Stomach (tissue), 9 donors: ENCODE data around the gene GPR42. TPM values are rescaled to one million over a fixed set of nuclear protein-coding genes. Genes with fewer than 3 reads are reported as not detected.

Experiments used
- DNase-seq, 2 donors: peaks; one replicate each; pipeline versions ENCODE4 v3.0.0 to v3.0.0-alpha.2; 2013 to 2019
- H3K27ac ChIP-seq, 5 donors: fragments of 200-600 bp in 4 of 5; sonication (generic) in 4 of 5; one replicate each; pipeline ENCODE4 v1.5.1; 2013 to 2019; ENCODE audit warnings: mild to moderate bottlenecking in 1 of 5, moderate library complexity in 1 of 5
- H3K27me3 ChIP-seq, 3 donors: fragments of 200-600 bp; sonication (generic); one replicate each; pipeline ENCODE4 v1.5.1; 2017 to 2019; ENCODE audit warnings: mixed run types in 1 of 3
- H3K36me3 ChIP-seq, 4 donors: fragments of 200-600 bp; sonication (generic); 1 replicate in 3 of 4; 2 replicates in 1 of 4; pipeline ENCODE4 v1.5.1; 2016 to 2019
- H3K4me1 ChIP-seq, 4 donors: fragments of 200-600 bp; sonication (generic); one replicate each; pipeline ENCODE4 v1.5.1; 2016 to 2019
- H3K4me3 ChIP-seq, 4 donors: fragments of 200-600 bp; sonication (generic) in 3 of 4; one replicate each; pipeline ENCODE4 v1.5.1; 2016 to 2019; ENCODE audit warnings: mild to moderate bottlenecking in 1 of 4
- H3K9me3 ChIP-seq, 4 donors: fragments of 200-600 bp; sonication (generic); one replicate each; pipeline ENCODE4 v1.5.1; 2016 to 2019
- CTCF ChIP-seq, 7 experiments: fragments of 450-650 bp in 4 of 7; fragments of 200-600 bp in 3 of 7; sonication (generic) in 3 of 7; IDR thresholded peaks; one replicate each; pipeline ENCODE4 v1.5.1; 2016 to 2019; ENCODE audit warnings: antibody characterized with exemption in 7 of 7, control low read depth in 2 of 7, mild to moderate bottlenecking in 1 of 7
- EP300 ChIP-seq: sonication (generic); formaldehyde crosslinking; IDR thresholded peaks from one replicate; pipeline ENCODE4 v1.6.1; 2017; ENCODE audit warnings: antibody characterized with exemption
- POLR2A ChIP-seq, 4 donors: fragments of 450-650 bp; IDR thresholded peaks; one replicate each; pipeline ENCODE4 v1.6.1; 2016; ENCODE audit warnings: antibody characterized with exemption in 4 of 4, control low read depth in 2 of 4, mild to moderate bottlenecking in 1 of 4, moderate library complexity in 1 of 4
- POLR2AphosphoS5 ChIP-seq, 3 donors: sonication (generic); formaldehyde crosslinking; IDR thresholded peaks; one replicate each; pipeline ENCODE4 v1.6.1; 2016; ENCODE audit warnings: antibody characterized with exemption in 3 of 3
- WGBS, 5 donors: extraction: QIAGEN DNeasy Blood & Tissue Kit in 3 of 5; methylation state at CpG; one replicate each; pipeline versions ENCODE4 v1.1.5 to v1.1.7; 2013 to 2018; 5-methylcytosine and 5-hydroxymethylcytosine counted together
- intact Hi-C: fragments of 100-400 bp; cut with DNase I; formaldehyde crosslinking; loops from one replicate; pipeline ENCODE4 v1.15.1; 2023; ENCODE audit warnings: low total_unique reads
- polyA plus RNA-seq, 3 donors: library from polyadenylated mRNA; stranded (reverse); fragments of 200-250 nt; gene quantifications; one replicate each; pipeline ENCODE4 v1.2.3, GENCODE V29; 2013
- total RNA-seq, 5 donors: library from RNA; depleted of rRNA; stranded (reverse); fragments of >200 nt; gene quantifications; one replicate each; pipeline versions ENCODE4 v1.1.0 to v1.2.3, GENCODE V29; 2014 to 2016
- donor health status: healthy with polysubstance abuse.
- donor health status: Bipolar disorder and iron deficiency.
- donor health status: healthy.

Gene GPR42
- total and polyA plus RNA-seq, 8 donors = 0.19 TPM; not detected in 7

DNA sequence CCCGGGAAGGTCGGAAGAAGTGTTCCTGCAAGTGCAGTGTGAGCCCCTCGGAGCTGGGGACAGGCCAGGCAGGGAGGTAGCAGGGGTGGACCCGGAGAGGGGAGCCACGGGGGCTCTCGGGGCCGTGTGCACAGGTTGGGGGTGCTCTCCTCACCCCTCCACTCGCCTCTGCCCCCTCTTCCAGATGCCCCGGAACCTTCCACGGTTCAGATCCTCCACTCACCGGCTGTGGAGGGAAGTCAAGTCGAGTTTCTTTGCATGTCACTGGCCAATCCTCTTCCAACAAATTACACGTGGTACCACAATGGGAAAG lies 32.9 kb upstream of the GPR42 start:
- no peak for DNase-seq
- TF ChIP-seq EP300 (no peak), CTCF (IDR thresholded peaks at IDR 0.05) (no peak), POLR2A (IDR thresholded peaks at IDR 0.05) (no peak), POLR2AphosphoS5 (IDR thresholded peaks at IDR 0.05) (no peak)
- no peaks in the 10 kb centered on the region for H3K36me3 ChIP-seq
- H3K27ac ChIP-seq = no peak overlapping the region
- no peaks in the 10 kb centered on the region for H3K4me1 ChIP-seq
- WGBS, 5 donors = 74 to 82% (median 80%) methylated on average over 13 of the region's 13 CpGs
- no peak overlapping the region for H3K4me3 ChIP-seq
- H3K9me3 ChIP-seq = no peaks in the 10 kb centered on the region
- H3K27me3 ChIP-seq = peaks cover 0 to 11% (median 4%) of the 10 kb centered on the region in 3 donors
- intact Hi-C loops = no loop called here

DNA sequence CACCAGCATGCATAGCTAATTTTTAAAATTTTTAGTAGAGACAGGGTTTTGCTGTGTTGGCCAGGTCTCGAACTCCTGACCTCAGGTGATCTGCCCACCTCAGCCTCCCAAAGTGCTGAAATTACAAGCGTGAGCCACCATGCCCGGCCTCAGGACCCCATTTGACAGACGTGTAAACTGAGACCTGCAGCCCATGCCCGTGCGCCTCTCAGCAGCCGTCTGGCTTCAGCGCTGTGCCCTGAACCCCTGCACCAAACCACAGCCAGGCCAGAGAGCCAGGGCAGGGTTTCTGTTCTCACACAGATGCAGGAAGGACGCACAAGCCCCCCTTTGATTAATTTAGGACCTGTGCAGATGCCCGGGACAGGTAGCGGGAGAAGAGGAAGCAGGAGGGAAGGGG lies 30.4 kb upstream of the GPR42 start:
- WGBS, 5 donors = 76 to 89% (median 87%) methylated on average over 11 of the region's 11 CpGs
- peaks cover 0 to 8% (median 0%) of the 10 kb centered on the region in 3 donors for H3K27me3 ChIP-seq
- intact Hi-C loops = no loop called here
- H3K4me3 ChIP-seq = no peak overlapping the region
- TF ChIP-seq POLR2AphosphoS5 (IDR thresholded peaks at IDR 0.05) = no peak
- H3K9me3 ChIP-seq = no peaks in the 10 kb centered on the region
- no peaks in the 10 kb centered on the region for H3K4me1 ChIP-seq
- no peak overlapping the region for H3K27ac ChIP-seq
- no peaks in the 10 kb centered on the region for H3K36me3 ChIP-seq
- DNase-seq = no peak

DNA sequence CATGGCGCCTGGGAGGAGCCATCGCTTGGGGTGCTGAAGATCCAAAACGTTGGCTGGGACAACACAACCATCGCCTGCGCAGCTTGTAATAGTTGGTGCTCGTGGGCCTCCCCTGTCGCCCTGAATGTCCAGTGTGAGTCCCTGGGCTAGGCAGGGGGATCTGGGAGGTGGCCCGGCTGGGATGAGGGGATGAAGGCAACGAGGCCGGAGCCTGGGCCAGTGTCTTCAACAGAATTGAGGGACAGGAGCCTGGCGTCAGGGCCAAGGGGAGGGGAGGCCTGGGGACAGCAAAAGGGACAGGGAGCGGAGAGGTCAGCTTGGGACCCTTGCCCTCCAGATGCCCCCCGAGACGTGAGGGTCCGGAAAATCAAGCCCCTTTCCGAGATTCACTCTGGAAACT lies 29.9 kb upstream of the GPR42 start:
- H3K27me3 ChIP-seq = peaks cover 0 to 14% (median under 1%) of the 10 kb centered on the region in 3 donors
- intact Hi-C loops = no loop called here
- TF ChIP-seq POLR2A (IDR thresholded peaks at IDR 0.05) = no peak
- no peak for TF ChIP-seq CTCF (IDR thresholded peaks at IDR 0.05)
- no peak for TF ChIP-seq POLR2AphosphoS5 (IDR thresholded peaks at IDR 0.05)
- TF ChIP-seq EP300 = no peak
- 82 to 85% (median 83%) methylated on average over 16 of the region's 16 CpGs for WGBS, 5 donors
- H3K9me3 ChIP-seq = no peaks in the 10 kb centered on the region
- H3K4me1 ChIP-seq = no peaks in the 10 kb centered on the region
- no peaks in the 10 kb centered on the region for H3K36me3 ChIP-seq
- no peak overlapping the region for H3K27ac ChIP-seq
- no peak for DNase-seq
- H3K4me3 ChIP-seq = no peak overlapping the region

GRCh38 chr19:35341565-35342225 lies 29.2 kb upstream of the GPR42 start:
- Histone ChIP-seq H3K36me3 (no peaks in the 10 kb centered on the region), H3K27ac (no peak overlapping the region), H3K27me3 (peaks cover 0 to 19% (median 5%) of the 10 kb centered on the region in 3 donors), H3K4me1 (peaks cover 0 to 3% (median 0%) of the 10 kb centered on the region in 4 donors), H3K9me3 (no peaks in the 10 kb centered on the region), H3K4me3 (no peak overlapping the region)
- 81 to 89% (median 85%) methylated on average over 6 to 14 of the region's 14 CpGs for WGBS, 5 donors
- DNase-seq = no peak
- intact Hi-C loops = no loop called here
- TF ChIP-seq POLR2A (IDR thresholded peaks at IDR 0.05) (no peak), POLR2AphosphoS5 (IDR thresholded peaks at IDR 0.05) (no peak), CTCF (IDR thresholded peaks at IDR 0.05) (no peak), EP300 (no peak)

- intact Hi-C loops = no loop called here
- Histone ChIP-seq H3K27me3 (peaks cover 0 to 23% (median 5%) of the 10 kb centered on the region in 3 donors), H3K27ac (no peak overlapping the region), H3K4me3 (no peak overlapping the region), H3K9me3 (no peaks in the 10 kb centered on the region), H3K36me3 (no peaks in the 10 kb centered on the region), H3K4me1 (peaks cover 0 to 10% (median 0%) of the 10 kb centered on the region in 4 donors)
- TF ChIP-seq EP300 (no peak), POLR2AphosphoS5 (IDR thresholded peaks at IDR 0.05) (no peak), CTCF (IDR thresholded peaks at IDR 0.05) (no peak), POLR2A (IDR thresholded peaks at IDR 0.05) (no peak)
- WGBS, 5 donors = 57 to 70% (median 64%) methylated on average over 5 of the region's 5 CpGs
- no peak for DNase-seq
Measured at GRCh38 chr19:35342430-35342829, 28.4 kb upstream of the GPR42 start.
